Activated CD4-positive, alpha-beta memory T cell treated with anti-CD3 and anti-CD28 coated beads, Interleukin-2, amount 10 ng/mL, durations not matched to agents 7 days and 5 days (primary cell): Measurements from ENCODE around the gene SYT3. TPM values are rescaled to one million over a fixed set of nuclear protein-coding genes. Genes with fewer than 3 reads are reported as not detected.
"Not testable (repeated sequence)": the region's sequence is repeated elsewhere in the genome, so short reads cannot be mapped to it uniquely, and the experiment has no call there.

Experiments used
- CTCF ChIA-PET: fragments of 350-600 bp; sonication (Branson Sonifier 250); formaldehyde crosslinking; loops from one replicate; lab custom pipeline; 2021; ENCODE audit warnings: antibody characterized with exemption, inconsistent platforms; lab: Charles Lee
- POLR2A ChIA-PET: fragments of 350-600 bp; sonication (Branson Sonifier 250); formaldehyde crosslinking; loops from one replicate; lab custom pipeline; 2021; ENCODE audit warnings: antibody characterized with exemption; lab: Charles Lee
- DNase-seq: peaks from one replicate; pipeline ENCODE4 v3.0.0-alpha.2; 2020
- H3K27ac Mint-ChIP-seq: one replicate; pipeline ENCODE4 v1.8.0; 2021; ENCODE audit warnings: mild to moderate bottlenecking, mixed read lengths
- H3K27me3 Mint-ChIP-seq: one replicate; pipeline ENCODE4 v1.8.0; 2021; ENCODE audit warnings: mixed read lengths
- H3K36me3 Mint-ChIP-seq: one replicate; pipeline ENCODE4 v1.8.0; 2021; ENCODE audit warnings: low read depth, mixed read lengths
- H3K4me1 Mint-ChIP-seq: one replicate; pipeline ENCODE4 v1.8.0; 2021; ENCODE audit warnings: mixed read lengths
- H3K4me3 Mint-ChIP-seq: one replicate; pipeline ENCODE4 v1.8.0; 2021; ENCODE audit warnings: mild to moderate bottlenecking, mixed read lengths
- H3K9me3 Mint-ChIP-seq: one replicate; pipeline ENCODE4 v1.8.0; 2021; ENCODE audit warnings: mixed read lengths
- total RNA-seq, 2 experiments: library from RNA; stranded (reverse); gene quantifications; one replicate each; pipeline ENCODE4 v1.2.3, GENCODE V29; 2021

The SYT3 gene
- total RNA-seq, 2 experiments from 2014 or later, result not detected

DNA sequence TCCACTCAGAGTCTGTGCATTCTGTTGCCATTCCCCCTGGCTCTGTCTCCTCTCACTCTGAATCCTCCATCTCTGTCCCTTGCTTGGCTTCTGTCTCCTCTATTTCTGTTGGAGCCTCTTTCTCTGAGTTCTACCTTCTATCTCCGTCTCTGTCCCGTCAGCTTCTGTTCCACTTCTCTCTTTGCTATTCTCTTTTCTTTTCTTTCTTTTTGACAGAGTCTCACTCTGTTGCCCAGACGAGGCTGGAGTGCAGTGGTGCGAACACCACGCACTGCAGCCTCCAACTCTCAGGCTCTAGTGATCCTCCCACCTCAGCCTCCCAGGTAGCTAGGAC lies 37.6 kb downstream of the SYT3 start:
- no peak for DNase-seq
- ChIA-PET POLR2A (no interaction called here), CTCF (interaction anchor here (1.3 kb wide), 1 partner anchor 10 kb away, joined by 3 read pairs; no protein-coding TSS in a partner anchor)
- Mint-ChIP-seq H3K27me3 (peaks cover 13% of the 10 kb centered on the region), H3K9me3 (peaks cover 2% of the 10 kb centered on the region), H3K4me3 (no peak overlapping the region), H3K36me3 (no peaks in the 10 kb centered on the region), H3K4me1 (no peaks in the 10 kb centered on the region), H3K27ac (no peak overlapping the region)

- no peak for DNase-seq
- Mint-ChIP-seq H3K27me3 (peaks cover 13% of the 10 kb centered on the region), H3K27ac (no peak overlapping the region), H3K4me1 (no peaks in the 10 kb centered on the region), H3K36me3 (no peaks in the 10 kb centered on the region), H3K9me3 (no peaks in the 10 kb centered on the region), H3K4me3 (no peak overlapping the region)
- CTCF ChIA-PET, result interaction anchor here (1.3 kb wide), 1 partner anchor 10 kb away, joined by 3 read pairs; no protein-coding TSS in a partner anchor
- POLR2A ChIA-PET, result no interaction called here
These were observed 38.1 kb downstream of the SYT3 start for GRCh38 chr19:50601407-50602088.

GRCh38 chr19:50599427-50599826 lies 40.3 kb downstream of the SYT3 start:
- Mint-ChIP-seq H3K36me3 (no peaks in the 10 kb centered on the region), H3K9me3 (no peaks in the 10 kb centered on the region), H3K27ac (no peak overlapping the region), H3K27me3 (peaks cover 13% of the 10 kb centered on the region), H3K4me3 (no peak overlapping the region), H3K4me1 (no peaks in the 10 kb centered on the region)
- DNase-seq, result no peak
- ChIA-PET CTCF (no interaction called here), POLR2A (no interaction called here)

DNA sequence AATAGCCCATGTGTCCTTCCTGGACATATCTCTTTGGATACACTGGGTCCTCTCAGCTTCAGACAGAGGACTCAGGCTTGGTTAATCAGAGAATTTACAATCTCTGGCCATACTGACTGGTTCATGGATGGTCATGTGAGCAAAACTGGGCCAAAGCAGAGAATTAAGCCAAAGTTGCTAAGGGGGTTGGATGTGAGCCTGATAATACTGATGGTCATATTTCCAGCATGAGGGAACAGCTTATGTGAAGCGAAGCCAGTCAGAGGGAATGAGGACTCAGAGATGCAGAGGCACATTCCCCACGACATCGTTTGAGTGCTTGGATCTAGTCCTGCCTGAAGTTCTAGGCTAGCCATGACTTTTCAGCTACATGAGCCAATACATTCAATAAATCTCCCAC lies 49.5 kb downstream of the SYT3 start:
- Mint-ChIP-seq H3K4me1 (no peaks in the 10 kb centered on the region), H3K27ac (no peak overlapping the region), H3K4me3 (no peak overlapping the region), H3K36me3 (no peaks in the 10 kb centered on the region), H3K27me3 (peaks cover 3% of the 10 kb centered on the region), H3K9me3 (no peaks in the 10 kb centered on the region)
- ChIA-PET POLR2A (no interaction called here), CTCF (no interaction called here)
- DNase-seq, result no peak

- POLR2A ChIA-PET, result not testable (repeated sequence)
These were observed 57.7 kb downstream of the SYT3 start for GRCh38 chr19:50581795-50582660.

DNA sequence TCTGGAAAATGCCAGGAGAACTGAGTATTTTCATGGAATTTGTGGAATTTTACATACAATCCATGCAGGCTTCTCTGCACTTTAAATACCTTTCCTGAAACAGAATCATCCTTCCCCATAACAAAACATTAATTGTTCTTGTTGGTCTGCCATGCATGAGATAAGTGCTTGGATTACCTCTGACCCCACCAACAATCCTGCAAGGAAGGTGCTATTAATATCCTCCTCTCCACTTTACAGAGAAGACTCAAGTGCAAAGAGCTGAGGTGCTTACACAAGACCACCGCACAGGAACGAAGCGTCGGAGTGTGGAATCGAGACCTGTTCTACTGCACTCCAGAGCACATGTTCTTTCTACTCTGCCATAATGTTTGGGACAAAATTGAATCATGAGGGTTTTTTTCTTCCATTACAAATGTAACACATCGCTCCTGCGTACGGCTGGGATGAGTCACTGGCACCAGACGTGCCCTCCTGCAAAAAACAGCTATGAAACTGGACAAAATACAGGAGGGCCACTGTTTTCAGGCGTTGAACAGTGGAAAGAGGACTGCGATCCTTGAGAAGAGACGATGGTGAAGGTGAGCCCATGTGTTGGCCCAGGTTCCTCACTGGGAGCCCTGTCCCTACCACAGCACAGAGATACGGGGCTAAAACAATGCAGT lies 58.6 kb downstream of the SYT3 start:
- no peaks in the 10 kb centered on the region for H3K4me1 Mint-ChIP-seq
- no peak overlapping the region for H3K4me3 Mint-ChIP-seq
- no peaks in the 10 kb centered on the region for H3K9me3 Mint-ChIP-seq
- CTCF ChIA-PET, result interaction anchor here (0.7 kb wide), 1 partner anchor 43 kb away, joined by 3 read pairs; no protein-coding TSS in a partner anchor
- no peak overlapping the region for H3K27ac Mint-ChIP-seq
- POLR2A ChIA-PET, result no interaction called here
- H3K36me3 Mint-ChIP-seq, result no peaks in the 10 kb centered on the region
- peaks cover 4% of the 10 kb centered on the region for H3K27me3 Mint-ChIP-seq
- DNase-seq, result no peak

More at GRCh38 chr19:50581795-50582660, 57.7 kb downstream of the SYT3 start:
- DNase-seq, H3K9me3 Mint-ChIP-seq, H3K27ac Mint-ChIP-seq, H3K36me3 Mint-ChIP-seq, H3K4me1 Mint-ChIP-seq, H3K27me3 Mint-ChIP-seq, H3K4me3 Mint-ChIP-seq: not testable (repeated sequence)
- CTCF ChIA-PET, result interaction anchor here (0.7 kb wide), 1 partner anchor 44 kb away, joined by 3 read pairs; no protein-coding TSS in a partner anchor

DNA sequence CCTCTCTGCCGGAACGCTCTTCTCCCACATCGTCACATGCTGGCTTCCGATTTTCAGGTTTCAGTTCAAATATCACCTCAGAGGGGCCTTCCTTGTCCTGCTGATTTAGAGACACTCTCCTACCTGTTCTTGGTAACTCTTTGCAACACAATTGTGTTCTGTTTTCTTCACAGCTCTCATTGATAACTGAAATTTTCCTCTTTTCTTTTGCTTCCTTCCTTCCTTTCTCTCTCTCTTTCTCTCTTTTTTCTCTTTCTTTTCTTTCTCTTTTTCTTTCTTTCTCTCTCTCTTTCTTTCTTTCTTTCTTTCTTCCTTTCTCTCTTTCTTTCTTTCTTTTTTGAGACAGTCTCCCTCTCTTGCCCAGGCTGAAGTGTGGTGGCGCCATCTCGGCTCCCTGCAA lies 59.4 kb downstream of the SYT3 start:
- no peaks in the 10 kb centered on the region for H3K36me3 Mint-ChIP-seq
- H3K4me3 Mint-ChIP-seq, result no peak overlapping the region
- no peaks in the 10 kb centered on the region for H3K4me1 Mint-ChIP-seq
- H3K27ac Mint-ChIP-seq, result no peak overlapping the region
- peaks cover 4% of the 10 kb centered on the region for H3K27me3 Mint-ChIP-seq
- CTCF ChIA-PET, result interaction anchor here (0.7 kb wide), 1 partner anchor 1391 kb away, joined by 3 read pairs; no protein-coding TSS in a partner anchor
- DNase-seq, result no peak
- POLR2A ChIA-PET, result no interaction called here
- no peaks in the 10 kb centered on the region for H3K9me3 Mint-ChIP-seq

DNA sequence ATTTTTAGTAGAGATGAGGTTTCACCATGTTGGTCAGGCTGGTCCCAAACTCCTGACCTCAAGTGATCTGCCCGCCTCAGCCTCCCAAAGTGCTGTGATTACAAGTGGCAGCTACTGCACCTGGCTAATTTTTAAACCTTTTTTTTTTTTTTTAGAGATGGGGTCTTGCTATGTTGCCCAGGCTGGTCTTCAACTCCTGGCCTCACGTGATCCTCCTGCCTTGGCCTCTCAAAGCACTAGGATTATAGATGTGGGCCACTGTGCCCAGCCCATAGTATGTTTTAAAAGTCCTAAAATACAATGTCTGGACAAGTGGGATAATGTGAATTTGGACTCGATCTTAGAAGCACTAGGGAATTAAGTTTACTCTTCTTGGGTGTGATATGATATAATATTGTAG lies 62.9 kb downstream of the SYT3 start:
- H3K27me3 Mint-ChIP-seq, CTCF ChIA-PET, DNase-seq, H3K9me3 Mint-ChIP-seq, H3K36me3 Mint-ChIP-seq, H3K27ac Mint-ChIP-seq, H3K4me1 Mint-ChIP-seq, H3K4me3 Mint-ChIP-seq, POLR2A ChIA-PET: not testable (repeated sequence)

GRCh38 chr19:50573741-50574461 lies 65.8 kb downstream of the SYT3 start:
- no peak overlapping the region for H3K27ac Mint-ChIP-seq
- ChIA-PET POLR2A (no interaction called here), CTCF (interaction anchor here (2.0 kb wide), 1 partner anchor 36 kb away, joined by 4 read pairs; no protein-coding TSS in a partner anchor)
- H3K9me3 Mint-ChIP-seq, result no peaks in the 10 kb centered on the region
- H3K4me3 Mint-ChIP-seq, result no peak overlapping the region
- H3K27me3 Mint-ChIP-seq, result peaks cover 8% of the 10 kb centered on the region
- H3K36me3 Mint-ChIP-seq, result no peaks in the 10 kb centered on the region
- no peaks in the 10 kb centered on the region for H3K4me1 Mint-ChIP-seq
- DNase-seq, result no peak

Other genes with a start within 250 kb of the SYT3 start
- gene SPIB, start 220.9 kb downstream of the SYT3 start, total RNA-seq, result under 1 TPM in 1 of 2 experiments, not detected in 1; 0.18 TPM
- under 1 TPM; 0.28 to 0.33 TPM for gene MYBPC2, start 207.0 kb downstream of the SYT3 start, total RNA-seq
- gene EMC10, start 163.4 kb downstream of the SYT3 start, total RNA-seq, result 10 to 100 TPM; 56.3 to 57.2 TPM
- gene GARIN5A, start 163.0 kb downstream of the SYT3 start, total RNA-seq, result under 1 TPM in 1 of 2 experiments, not detected in 1; 0.33 TPM
- 10 to 100 TPM; 44.7 to 51.4 TPM for gene JOSD2, start 128.7 kb downstream of the SYT3 start, total RNA-seq
- not detected for gene ASPDH, start 126.0 kb downstream of the SYT3 start, total RNA-seq
- not detected for gene LRRC4B, start 71.4 kb downstream of the SYT3 start, total RNA-seq
- not detected for gene C19orf81, start 9.6 kb upstream of the SYT3 start, total RNA-seq
- not detected for gene SHANK1, start 79.9 kb upstream of the SYT3 start, total RNA-seq
- under 1 TPM; 0.43 to 0.65 TPM for gene CLEC11A, start 83.5 kb upstream of the SYT3 start, total RNA-seq
- not detected for gene GPR32, start 130.6 kb upstream of the SYT3 start, total RNA-seq
- gene ACP4, start 150.5 kb upstream of the SYT3 start, total RNA-seq, result not detected
- 1 to 10 TPM; 2.2 to 2.6 TPM for gene KLK1, start 183.9 kb upstream of the SYT3 start, total RNA-seq
- gene KLK15, start 193.7 kb upstream of the SYT3 start, total RNA-seq, result not detected
- not detected for gene KLK3, start 215.0 kb upstream of the SYT3 start, total RNA-seq
- gene KLK2, start 233.6 kb upstream of the SYT3 start, total RNA-seq, result under 1 TPM in 1 of 2 experiments, not detected in 1; 0.35 TPM